Peyer's patch (tissue), 4 donors: ENCODE results near the gene LCN9.

Experiments
- CTCF ChIP-seq, 6 experiments: fragments of 450-650 bp in 4 of 6; fragments of 200-600 bp in 2 of 6; sonication (generic) in 1 of 6; IDR thresholded peaks; one replicate each; pipeline ENCODE4 v1.5.1; 2017 to 2019; ENCODE audit warnings: antibody characterized with exemption in 6 of 6, mild to moderate bottlenecking in 3 of 6, moderate library complexity in 1 of 6
- POLR2A ChIP-seq, 2 donors: fragments of 450-650 bp; IDR thresholded peaks; one replicate each; pipeline ENCODE4 v1.5.1; 2017; ENCODE audit warnings: antibody characterized with exemption in 2 of 2, mild to moderate bottlenecking in 2 of 2, moderate library complexity in 2 of 2

DNA sequence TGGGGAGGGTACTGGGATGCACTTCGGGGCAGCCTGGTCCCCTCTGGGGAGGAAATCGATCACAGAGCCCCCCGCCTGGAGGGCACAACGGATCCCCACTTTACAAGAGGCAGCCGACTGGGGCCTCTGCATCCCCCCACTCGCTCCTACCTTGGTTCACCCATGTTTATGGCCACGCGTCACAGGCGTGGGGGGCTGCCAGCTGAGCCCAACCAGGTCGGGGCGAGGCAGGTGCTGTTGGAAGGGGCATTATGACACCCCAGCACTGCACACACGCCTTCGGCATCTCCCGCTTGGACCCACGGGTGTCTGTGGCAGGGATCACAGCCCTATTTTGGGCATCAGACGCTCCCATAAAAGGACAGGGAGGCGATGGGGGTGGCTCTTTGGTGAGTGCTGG lies 21.6 kb downstream of the LCN9 start:
- TF ChIP-seq CTCF (IDR thresholded peaks at IDR 0.05) (no peak), POLR2A (IDR thresholded peaks at IDR 0.05) (no peak)
